ENCODE measurements around the gene TAF4B.
"Not testable (repeated sequence)": the region's sequence is repeated elsewhere in the genome, so short reads cannot be mapped to it uniquely, and the experiment has no call there.

Gene TAF4B, protein sequence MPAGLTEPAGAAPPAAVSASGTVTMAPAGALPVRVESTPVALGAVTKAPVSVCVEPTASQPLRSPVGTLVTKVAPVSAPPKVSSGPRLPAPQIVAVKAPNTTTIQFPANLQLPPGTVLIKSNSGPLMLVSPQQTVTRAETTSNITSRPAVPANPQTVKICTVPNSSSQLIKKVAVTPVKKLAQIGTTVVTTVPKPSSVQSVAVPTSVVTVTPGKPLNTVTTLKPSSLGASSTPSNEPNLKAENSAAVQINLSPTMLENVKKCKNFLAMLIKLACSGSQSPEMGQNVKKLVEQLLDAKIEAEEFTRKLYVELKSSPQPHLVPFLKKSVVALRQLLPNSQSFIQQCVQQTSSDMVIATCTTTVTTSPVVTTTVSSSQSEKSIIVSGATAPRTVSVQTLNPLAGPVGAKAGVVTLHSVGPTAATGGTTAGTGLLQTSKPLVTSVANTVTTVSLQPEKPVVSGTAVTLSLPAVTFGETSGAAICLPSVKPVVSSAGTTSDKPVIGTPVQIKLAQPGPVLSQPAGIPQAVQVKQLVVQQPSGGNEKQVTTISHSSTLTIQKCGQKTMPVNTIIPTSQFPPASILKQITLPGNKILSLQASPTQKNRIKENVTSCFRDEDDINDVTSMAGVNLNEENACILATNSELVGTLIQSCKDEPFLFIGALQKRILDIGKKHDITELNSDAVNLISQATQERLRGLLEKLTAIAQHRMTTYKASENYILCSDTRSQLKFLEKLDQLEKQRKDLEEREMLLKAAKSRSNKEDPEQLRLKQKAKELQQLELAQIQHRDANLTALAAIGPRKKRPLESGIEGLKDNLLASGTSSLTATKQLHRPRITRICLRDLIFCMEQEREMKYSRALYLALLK

DNA sequence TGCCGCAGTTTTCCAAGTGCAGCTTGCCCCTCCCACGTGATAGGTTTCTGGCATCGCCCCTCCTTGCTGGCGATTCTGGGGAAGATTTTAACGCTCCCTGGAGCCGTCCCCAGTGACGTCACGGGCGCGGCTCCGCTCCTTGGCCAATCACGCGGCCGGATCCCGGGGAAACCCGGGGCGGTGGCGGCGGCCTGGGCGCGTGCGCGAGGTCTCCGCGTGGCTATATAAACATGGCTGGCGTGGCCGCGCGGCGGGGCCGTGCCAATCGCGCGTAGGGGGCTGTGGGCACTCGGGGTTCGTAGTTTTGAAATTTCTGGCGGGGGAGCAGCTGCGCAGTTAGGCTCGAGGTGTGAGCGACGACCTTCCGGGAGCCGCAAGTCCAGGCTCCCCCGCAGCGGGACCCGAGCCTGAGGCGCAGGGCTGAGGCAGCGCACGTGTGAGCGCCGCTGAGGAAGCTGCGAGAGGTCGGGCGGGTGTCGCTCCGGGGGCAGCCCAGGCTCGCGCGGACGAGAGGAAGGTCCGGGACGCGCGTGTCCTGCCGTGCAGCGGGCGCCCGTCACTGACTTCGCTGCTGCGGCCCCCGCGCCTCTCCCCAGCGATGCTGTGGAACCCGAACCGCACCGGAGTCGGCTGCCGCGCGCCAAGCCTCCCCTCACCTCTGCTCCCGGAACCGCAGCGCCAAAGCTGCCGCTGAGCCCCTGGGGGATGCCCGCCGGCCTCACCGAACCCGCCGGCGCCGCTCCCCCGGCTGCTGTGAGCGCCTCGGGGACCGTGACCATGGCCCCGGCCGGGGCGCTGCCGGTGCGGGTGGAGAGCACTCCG is at the start of gene TAF4B:
TAF4B (plus strand) TSS at position 217 of the 822 bp plus-strand sequence; CDS start at position 706, 489 bp downstream.
- DNase-seq (ENCODE audit: extremely low read depth in 1 of 2, low read depth in 1 of 2), result peak; percentile 83 to 85

DNA sequence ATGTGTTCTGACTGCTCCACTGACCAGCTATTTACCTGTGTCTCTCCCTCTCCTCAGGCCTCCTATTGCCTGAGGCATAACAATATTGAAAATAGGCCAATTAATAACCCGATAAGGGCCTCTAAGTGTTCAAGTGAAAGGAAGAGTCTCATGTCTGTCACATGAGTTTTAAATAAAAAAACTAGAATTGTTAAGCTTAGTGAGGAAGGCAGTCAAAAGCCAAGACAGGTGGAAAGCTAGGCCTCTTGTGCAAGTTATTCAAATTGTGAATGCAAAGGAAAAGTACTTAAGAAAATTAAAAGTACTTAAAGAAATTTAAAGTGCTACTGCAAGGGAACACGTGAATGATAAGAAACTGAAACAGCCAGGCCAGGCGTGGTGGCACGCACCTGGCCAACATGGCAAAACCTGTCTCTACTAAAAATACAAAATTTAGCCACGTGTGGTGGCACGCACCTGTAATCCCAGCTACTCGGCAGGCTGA is 44.9 kb upstream of the TAF4B start:
- no peak for DNase-seq (ENCODE audit: extremely low read depth in 1 of 2, low read depth in 1 of 2)

DNA sequence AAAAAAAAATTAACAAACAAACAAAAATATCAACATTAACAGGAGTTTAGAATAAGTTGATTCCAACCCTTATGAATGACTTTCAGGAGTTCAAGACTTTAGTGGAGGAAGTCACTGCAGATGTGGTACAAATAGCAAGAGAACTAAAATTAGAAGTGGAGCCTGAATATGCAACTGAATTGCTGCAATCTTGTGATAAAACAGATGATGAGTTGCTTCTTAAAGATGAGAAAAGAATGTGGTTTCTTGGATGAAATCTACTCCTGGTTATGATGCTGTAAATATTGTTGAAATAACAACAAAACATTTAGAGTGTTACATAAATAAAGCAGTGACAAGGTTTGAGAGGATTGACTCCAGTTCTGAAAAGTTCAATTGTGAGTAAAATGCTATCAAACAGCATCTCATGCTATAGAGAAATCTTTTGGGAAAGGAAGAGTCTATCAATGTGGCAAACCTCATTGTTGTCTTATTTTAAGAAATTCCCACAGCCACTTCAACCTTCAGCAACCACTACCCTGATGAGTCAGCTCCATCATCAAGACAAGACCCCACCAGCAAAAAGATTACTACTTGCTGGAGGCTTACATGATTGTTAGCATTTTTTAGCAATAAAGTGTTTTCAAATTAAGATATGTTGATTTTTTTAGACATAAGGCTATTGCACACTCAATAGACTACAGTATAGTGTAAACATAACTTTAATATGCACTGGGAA is 42.7 kb upstream of the TAF4B start:
- DNase-seq (ENCODE audit: extremely low read depth in 1 of 2, low read depth in 1 of 2), result no peak

DNA sequence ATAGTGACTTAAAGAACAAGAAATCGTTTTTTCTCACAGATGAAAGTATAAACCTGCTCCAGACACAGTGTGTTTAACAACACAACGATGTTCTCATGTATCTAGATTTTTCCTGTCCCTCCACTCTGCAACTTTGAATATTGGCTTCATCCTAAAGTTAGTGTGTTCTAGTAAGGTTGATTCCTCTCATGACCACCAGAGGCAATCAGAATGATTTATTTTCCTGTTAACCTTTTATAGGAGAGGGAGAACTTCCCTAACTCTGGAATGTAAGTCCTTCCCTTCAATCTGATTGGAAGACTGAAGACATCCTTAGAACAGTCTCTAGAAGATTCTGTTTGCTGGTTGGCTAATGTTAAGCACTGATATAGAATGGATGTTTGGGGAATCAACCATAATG is 41.0 kb upstream of the TAF4B start:
- DNase-seq (ENCODE audit: extremely low read depth in 1 of 2, low read depth in 1 of 2), result no peak

DNA sequence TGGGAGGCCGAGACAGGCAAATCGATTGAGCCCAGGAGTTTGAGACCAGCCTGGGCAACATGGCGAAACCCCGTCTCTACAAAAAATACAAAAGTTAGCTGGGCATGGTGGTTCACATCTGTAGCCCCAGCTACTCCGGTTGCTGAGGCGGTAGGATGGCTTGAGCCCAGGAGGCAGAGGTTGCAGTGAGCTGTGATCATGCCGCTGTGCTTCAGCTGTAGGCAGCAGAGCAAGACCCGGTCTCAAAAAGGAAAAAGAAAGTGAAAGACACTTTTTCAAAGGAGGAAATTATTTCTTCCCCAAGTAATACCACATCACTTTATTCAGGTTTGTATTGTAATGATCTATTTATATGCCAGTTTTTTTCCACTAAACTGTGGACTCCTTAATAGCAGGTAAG is 35.7 kb upstream of the TAF4B start:
- peak in 1 of 2 donors; percentile 1 for DNase-seq (ENCODE audit: extremely low read depth in 1 of 2, low read depth in 1 of 2)

- DNase-seq (ENCODE audit: extremely low read depth in 1 of 2, low read depth in 1 of 2), result no peak
Observed at GRCh38 chr18:26192233-26192632, 34.0 kb upstream of the TAF4B start.

- no peak for DNase-seq (ENCODE audit: extremely low read depth in 1 of 2, low read depth in 1 of 2)
Observed at GRCh38 chr18:26196605-26197004, 29.6 kb upstream of the TAF4B start.

- DNase-seq (ENCODE audit: extremely low read depth in 1 of 2, low read depth in 1 of 2), result not testable (repeated sequence)
Observed at GRCh38 chr18:26202001-26202400, 24.2 kb upstream of the TAF4B start.

DNA sequence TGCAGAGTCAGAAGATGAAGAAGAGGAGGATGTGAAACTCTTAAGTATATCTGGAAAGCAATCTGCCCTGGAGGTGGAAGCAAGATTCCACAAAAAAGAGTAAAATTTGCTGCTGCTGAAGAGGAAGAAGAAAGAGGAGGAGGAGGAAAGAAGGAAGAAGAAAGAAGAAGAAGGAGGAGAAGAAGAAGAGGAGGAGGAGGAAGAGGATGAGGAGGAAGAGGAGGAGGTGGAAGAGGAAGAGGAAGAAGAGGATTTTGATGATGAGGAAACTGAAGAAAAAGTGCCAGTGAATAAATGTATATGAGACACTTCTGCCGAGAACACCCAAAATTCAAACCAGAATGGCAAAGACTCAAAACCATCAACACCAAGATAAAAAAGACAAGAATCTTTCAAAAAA is 20.9 kb upstream of the TAF4B start:
- no peak for DNase-seq (ENCODE audit: extremely low read depth in 1 of 2, low read depth in 1 of 2)

DNA sequence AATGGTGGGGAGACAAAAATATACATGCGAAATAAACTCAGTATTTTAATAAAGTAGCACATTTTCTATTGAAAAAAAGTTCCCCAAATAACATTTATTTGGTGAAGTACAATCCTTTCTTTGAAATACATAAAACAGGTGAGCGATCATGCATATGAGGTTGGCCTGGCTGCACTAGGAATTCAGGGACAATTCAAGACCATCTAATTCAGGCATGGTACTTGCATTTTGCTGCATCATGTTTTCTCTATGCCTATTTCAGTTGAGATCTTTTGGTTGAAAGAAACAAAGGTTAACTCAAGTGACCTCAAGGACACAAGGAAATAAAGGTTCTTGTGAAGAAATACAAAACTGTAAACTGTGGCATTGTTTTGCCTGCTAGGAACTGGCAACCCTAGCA is 19.8 kb upstream of the TAF4B start:
- DNase-seq (ENCODE audit: extremely low read depth in 1 of 2, low read depth in 1 of 2), result no peak

DNA sequence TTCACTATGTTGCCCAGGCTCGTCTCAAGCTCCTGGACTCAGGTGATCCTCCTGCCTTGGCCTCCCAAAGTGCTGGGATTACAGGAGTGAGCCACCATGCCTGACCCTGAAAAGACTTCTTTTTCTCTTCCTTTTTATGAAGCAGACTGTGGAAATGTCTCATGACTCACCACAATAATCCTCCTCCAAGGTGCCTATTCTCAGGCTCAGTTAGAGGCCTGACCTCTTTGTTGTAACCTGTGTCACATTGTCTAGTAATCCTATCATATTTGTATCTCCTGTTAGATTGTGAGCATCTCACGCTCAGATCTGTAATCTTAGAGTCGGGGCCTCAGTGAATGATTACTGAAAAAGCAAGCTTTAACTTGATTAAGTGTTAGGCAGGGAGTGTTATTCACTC is 18.3 kb upstream of the TAF4B start:
- no peak for DNase-seq (ENCODE audit: extremely low read depth in 1 of 2, low read depth in 1 of 2)

DNA sequence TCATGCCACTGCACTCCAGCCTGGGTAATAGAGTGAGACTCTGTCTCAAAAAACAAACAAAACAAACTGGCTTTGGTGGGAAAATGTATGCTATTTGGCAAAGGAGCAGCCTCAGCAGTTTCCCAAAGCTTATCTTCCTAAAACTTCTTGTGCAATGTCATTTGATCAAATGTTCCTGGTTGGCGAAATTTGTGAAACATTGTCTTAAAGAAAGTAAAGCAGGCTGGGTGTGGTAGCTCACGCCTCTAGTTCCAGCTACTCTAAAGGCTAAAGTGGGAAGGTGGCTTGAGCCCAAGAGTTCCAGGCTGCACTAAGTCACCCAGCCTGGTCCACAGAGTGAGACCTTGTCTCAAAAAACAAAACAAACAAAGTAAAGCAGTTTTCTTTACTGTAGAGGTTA is 17.3 kb upstream of the TAF4B start:
- DNase-seq (ENCODE audit: extremely low read depth in 1 of 2, low read depth in 1 of 2), result no peak

DNA sequence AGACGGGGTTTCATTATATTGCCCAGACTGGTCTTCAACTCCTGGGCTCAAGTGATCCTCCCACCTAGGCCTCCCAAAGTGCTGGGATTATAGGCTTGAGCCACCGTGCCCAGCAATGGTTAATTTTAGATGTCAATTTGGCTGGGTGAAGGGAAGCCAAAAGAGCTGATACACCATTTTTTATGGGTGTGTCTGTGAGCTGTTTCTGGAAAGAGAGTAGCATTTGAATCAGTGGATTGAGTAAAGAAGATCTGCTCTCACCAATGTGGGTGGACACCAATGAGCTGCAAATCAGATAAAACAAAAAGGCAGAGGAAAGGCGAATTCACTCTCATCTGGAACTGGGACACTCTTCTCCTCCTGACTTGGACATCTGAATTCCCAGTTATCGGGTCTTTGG is 16.1 kb upstream of the TAF4B start:
- no peak for DNase-seq (ENCODE audit: extremely low read depth in 1 of 2, low read depth in 1 of 2)

- peak in 1 of 2 donors; percentile 13 for DNase-seq (ENCODE audit: extremely low read depth in 1 of 2, low read depth in 1 of 2)
Observed at GRCh38 chr18:26215247-26215970, 10.8 kb upstream of the TAF4B start.

- no peak for DNase-seq (ENCODE audit: extremely low read depth in 1 of 2, low read depth in 1 of 2)
Observed at GRCh38 chr18:26225022-26225693, 1.1 kb upstream of the TAF4B start.

GRCh38 chr18:26225915-26226228 is 373 bp upstream of the TAF4B start:
- no peak for DNase-seq (ENCODE audit: extremely low read depth in 1 of 2, low read depth in 1 of 2)

DNA sequence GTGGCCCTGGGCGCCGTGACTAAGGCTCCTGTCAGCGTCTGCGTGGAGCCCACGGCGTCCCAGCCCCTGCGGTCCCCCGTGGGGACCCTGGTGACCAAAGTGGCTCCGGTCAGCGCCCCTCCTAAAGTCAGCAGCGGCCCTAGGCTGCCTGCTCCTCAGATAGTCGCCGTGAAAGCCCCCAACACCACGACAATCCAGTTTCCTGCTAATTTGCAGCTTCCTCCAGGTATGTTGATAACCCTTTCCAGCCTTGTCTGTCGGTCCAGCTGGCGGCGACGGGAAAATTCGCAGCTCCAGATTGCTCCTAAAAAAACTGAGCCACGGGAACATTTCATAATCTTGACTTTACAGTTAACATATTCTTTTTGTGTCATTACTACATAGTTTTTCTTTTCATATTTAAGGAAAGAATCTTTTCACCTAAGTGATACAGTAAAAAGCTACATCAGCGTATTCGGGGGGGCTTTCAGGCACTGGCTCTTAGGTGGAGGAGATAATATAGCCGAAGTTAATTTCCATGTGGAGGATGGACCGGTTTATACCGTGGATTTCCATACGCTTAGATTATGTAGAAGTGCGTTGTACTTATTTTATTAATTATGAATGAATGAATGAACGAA is 916 bp downstream of the TAF4B start:
- DNase-seq (ENCODE audit: extremely low read depth in 1 of 2, low read depth in 1 of 2), result no peak

- no peak for DNase-seq (ENCODE audit: extremely low read depth in 1 of 2, low read depth in 1 of 2)
Observed at GRCh38 chr18:26228562-26229260, 2.5 kb downstream of the TAF4B start.

Measured in stimulated activated CD8-positive, alpha-beta memory T cell treated with anti-CD3 and anti-CD28 coated beads, Interleukin-7, amount 100 ng/mL, for 48 hours (primary cell).